CD4-positive, alpha-beta T cell treated with Interleukin-2 at 100 ng/mL for 4 hours (primary cell): ENCODE data around the gene C6orf62.
"Not testable (repeated sequence)": the region's sequence is repeated elsewhere in the genome, so short reads cannot be mapped to it uniquely, and the experiment has no call there.

Experiments
- DNase-seq: peaks from one replicate; pipeline ENCODE4 v3.0.0-alpha.2; 2020; ENCODE audit warnings: low spot score

C6orf62 gene

GRCh38 chr6:24699521-24700359, 19.2 kb downstream of the C6orf62 start:
- DNase-seq, result no peak

DNA sequence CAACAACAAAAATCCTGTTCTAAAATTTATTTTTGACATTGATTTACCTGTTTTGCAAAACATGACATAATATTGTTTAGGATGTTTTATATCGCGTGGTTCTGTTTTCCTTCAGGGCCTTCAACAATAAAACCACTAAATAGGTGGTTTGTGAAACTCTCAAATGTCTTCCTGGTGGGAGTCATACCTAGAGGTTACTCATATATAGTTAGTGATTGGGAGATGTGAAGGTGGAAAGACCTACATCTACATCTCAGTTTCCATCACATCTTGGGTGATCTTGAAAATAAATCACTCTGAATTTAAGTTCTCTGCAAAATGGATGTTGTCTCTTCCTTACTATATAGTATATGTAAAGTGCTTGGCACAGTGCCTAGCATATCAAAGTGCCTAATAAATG, 22.9 kb downstream of the C6orf62 start:
- DNase-seq, result no peak

- DNase-seq, result peak; percentile 64
Measured at GRCh38 chr6:24695635-24696034, 23.3 kb downstream of the C6orf62 start.

DNA sequence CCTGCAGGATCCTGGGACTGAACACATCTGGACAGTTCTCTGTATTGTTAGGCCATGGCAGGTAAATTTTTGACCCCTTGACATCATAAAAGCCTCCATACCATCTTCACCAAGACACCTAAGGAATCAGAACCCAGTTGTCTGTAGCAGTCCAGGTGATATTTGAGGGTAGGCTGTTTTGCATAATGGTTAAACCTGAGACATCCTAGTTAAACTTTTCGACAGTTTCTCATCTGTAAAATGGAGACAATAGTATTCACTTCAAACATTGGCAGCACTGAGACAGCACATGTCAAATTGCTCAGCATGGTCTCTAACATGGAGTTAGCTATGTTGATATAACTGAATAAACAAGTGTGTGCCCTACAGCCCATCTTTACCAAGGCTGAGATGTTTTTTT, 24.8 kb downstream of the C6orf62 start:
- no peak for DNase-seq

DNA sequence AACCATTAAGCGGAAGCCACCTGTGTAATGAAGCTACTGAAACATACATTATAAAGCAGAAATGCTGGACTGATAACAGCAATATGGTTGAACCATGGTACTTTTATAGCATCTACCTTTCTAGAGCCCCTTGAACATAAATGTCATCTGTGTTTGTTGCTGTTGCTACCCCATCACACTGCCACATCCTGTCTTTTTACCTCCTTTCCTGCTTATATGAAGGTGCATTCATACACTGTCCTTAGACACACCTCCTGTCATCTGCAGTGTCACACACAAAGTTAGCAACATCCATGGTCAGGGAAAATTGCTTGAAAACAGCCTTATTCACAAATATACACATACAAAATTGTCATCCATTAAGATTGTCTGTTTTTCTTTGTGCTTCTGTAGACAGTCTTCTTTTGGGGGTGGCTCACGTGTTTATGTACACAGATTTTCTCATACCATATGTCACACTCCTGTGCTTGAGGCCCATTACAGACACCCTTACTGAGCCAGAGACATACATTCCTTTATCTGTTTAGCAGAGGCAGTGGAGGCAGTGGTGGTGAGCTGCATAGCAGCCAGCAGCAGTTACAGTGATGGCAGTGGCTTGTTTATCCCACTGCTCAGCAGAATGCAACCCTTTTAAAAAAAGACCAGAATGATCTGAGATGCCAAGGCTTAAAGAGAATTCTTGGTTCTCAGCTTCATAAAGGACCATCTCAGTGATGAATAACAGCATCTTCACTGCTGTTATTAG, 25.9 kb downstream of the C6orf62 start:
- no peak for DNase-seq

GRCh38 chr6:24692415-24692814, 26.5 kb downstream of the C6orf62 start:
- DNase-seq, result no peak

GRCh38 chr6:24692003-24692402, 27.0 kb downstream of the C6orf62 start:
- DNase-seq, result no peak

- no peak for DNase-seq
Measured at GRCh38 chr6:24691550-24691949, 27.4 kb downstream of the C6orf62 start.

DNA sequence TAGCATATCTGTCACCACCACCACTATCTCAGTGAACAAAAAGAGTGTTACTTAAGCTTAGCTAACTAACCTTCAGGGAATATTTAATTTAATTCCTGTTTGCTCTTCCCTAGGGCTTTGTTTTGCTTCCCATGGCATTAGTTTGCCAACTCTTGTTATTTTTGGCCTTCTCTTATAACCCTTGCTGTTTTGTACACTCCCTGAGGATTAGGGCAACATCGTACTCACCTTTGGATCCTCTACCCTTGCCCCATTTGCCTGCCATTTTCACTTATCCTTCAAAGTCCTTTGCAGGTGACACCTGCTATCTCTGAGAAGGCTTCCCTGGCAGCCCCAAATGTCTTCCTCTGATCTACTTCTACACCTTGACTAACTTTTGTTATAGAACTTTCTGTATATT, 28.4 kb downstream of the C6orf62 start:
- DNase-seq, result no peak

- no peak for DNase-seq
Measured at GRCh38 chr6:24689964-24690363, 29.0 kb downstream of the C6orf62 start.

DNA sequence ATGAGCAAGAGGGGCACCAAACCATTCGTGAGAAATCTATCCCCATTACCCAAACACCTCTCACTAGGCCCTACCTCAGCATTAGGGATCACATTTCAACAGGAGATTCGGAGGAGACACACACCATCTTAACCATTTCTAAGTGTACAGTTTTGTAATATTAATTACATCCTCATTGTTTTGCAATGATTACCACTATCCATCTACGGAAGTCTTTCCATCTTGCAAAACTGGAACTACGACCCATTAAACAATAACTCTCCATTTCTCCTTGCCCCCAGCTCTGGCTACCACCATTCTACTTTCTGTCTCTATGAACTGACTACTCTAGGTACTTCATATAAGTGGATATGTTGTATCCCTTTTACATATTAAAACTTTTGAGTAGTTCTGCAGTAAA, 32.0 kb downstream of the C6orf62 start:
- DNase-seq, result no peak

DNA sequence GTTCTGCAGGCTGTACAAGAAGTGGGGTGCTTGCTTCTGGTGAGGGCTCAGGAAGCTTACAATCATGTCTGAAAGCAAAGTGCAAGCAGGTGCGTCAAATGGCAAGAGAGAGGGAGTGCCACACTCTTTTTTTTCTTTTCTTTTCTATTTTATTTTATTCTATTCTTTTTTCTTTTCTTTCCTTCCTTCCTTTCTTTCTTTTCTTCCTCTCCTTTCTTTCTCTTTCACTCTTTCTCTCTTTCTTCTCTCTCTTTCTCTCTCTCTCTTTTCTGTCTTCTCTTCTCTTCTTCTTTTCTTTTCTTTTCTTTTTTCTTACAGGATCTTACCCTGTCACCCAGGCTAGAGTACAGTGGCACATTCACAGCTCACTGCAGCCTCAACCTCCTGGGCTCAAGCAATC, 32.5 kb downstream of the C6orf62 start:
- no peak for DNase-seq

- DNase-seq, result no peak
Measured at GRCh38 chr6:24683297-24684296, 35.4 kb downstream of the C6orf62 start.

GRCh38 chr6:24680582-24680981, 38.4 kb downstream of the C6orf62 start:
- DNase-seq, result no peak

DNA sequence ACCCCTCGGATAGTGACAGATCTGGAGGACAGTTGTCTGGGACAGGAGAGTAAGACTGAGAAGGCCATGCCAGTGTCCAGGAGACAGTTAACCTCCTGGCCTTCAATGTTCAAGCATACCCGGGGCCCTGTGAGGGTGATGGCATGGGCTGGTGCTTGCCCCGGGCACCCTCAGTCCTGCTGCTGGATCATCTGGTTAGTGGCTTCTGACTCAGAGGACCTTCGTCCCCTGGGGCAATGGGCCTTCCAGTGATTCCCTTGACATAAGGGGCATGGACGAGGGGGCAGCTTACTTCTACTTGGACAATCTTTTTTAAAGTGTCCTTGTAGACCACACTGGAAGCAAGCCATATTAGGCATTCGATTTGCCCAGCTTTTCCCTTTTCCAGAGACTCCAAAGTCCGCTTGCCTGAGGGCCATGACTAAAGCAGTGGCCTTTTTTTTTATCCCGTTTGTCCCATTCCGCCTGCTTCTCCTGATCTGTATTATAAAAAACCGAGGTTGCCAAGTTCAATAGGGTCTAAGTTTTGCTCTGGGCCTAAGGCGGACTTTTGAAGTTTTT, 40.1 kb downstream of the C6orf62 start:
- not testable (repeated sequence) for DNase-seq

DNA sequence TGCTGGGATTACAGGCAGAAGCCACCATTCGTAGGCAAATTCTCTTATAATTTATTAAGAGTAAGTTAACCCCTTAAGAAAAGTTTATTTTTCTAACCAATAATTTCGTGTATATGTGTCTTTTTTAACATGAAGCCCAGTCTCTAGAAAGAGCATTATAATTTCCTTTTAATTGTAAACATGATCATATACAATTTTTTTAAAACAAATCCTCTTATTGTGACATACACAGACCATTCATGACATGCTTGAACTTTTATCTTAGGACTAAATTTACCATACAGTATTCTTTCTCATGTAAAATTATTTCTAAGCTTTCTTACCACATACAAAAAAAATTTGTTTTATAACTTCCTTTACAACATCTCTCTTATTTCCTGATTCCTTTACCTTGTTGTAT, 45.3 kb downstream of the C6orf62 start:
- no peak for DNase-seq

GRCh38 chr6:24672620-24673182, 46.3 kb downstream of the C6orf62 start:
- no peak for DNase-seq

DNA sequence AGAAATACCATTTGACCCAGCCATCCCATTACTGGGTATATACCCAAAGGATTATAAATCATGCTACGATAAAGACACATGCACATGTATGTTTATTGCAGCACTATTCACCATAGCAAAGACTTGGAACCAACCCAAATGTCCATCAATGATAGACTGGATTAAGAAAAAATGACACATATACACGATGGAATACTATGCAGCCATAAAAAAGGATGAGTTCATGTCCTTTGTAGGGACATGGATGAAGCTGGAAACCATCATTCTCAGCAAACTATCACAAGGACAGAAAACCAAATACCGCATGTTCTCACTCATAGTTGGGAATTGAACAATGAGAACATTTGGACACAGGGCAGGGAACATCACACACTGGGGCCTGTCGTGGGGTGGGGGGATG, 47.9 kb downstream of the C6orf62 start:
- not testable (repeated sequence) for DNase-seq

GRCh38 chr6:24670492-24670891, 48.5 kb downstream of the C6orf62 start:
- DNase-seq, result not testable (repeated sequence)

GRCh38 chr6:24668997-24669361, 50.0 kb downstream of the C6orf62 start:
- no peak for DNase-seq
